ENCODE data around the gene AP2A2. TPM values are rescaled to one million over a fixed set of nuclear protein-coding genes. Genes with fewer than 3 reads are reported as not detected.

The AP2A2 gene
- total and polyA plus RNA-seq, 2 of the 4 experiments (the other 2 are of a cell fraction) = 19.9 to 49.0 TPM

DNA sequence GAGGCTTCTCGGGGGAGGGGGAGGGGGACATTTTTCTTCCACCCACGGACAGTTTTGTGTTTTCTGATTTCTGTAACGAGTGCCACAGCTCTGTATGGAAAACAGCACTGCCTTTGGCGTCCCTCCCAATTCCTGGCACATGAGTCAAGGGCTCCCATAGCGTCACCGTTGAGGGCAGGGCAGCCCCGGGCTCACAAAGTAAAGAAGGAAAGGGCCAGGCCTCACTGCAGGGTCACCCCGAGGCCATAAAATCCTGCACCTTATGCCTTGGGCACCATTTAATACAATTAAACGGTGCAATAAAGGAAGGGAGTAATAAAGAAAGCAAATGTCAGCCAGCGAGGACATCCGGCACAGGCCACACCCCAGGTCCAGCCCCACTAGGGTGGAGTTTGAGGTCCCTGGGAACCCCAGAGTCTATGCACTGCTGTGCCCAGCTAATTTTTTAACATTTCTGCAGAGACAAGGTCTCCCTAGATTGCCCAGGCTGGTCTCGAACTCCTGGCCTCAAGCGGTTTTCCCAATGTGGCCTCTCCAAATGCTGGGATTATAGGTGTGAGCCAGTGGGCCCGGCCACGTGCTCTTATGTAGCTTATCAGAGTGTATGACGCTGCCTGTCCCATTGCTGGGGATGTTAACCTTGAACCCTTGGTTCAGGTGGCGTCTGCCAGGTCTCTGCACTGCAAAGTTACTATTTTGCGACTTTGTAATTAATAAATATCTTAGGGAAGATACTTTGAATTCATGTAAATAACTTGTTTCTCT, 135.4 kb downstream of the AP2A2 start (continued):
- TF ChIP-seq MAFK (IDR thresholded peaks at IDR 0.05; ENCODE audit: low read depth, low read length) = no peak

Small RNA genes lying within 50 kb of the gene (microRNA-seq; reads per million reads assigned to microRNA genes)
- gene RNU6-1025P (ENCODE audit: insufficient read depth, insufficient read length) = not detected

Small RNA genes lying within 50 kb of the gene (small RNA-seq; reads per million reads assigned to genes)
- gene RNU6-1025P = 0 reads per million in 5 experiments

Other genes with a start within 250 kb of the AP2A2 start
- gene DEAF1, start 230.6 kb upstream of the AP2A2 start, total RNA-seq (2012; rRNA removed) = 21.7 and 22.9 TPM in 2 replicates
- 31.6 and 35.8 TPM in 2 replicates for gene DEAF1, start 230.6 kb upstream of the AP2A2 start, polyA plus RNA-seq (2012; rRNA removed)
- 5.0 and 5.6 TPM in 2 replicates for gene TMEM80, start 230.1 kb upstream of the AP2A2 start, total RNA-seq (2012; rRNA removed)
- 21.2 and 21.7 TPM in 2 replicates for gene TMEM80, start 230.1 kb upstream of the AP2A2 start, polyA plus RNA-seq (2012; rRNA removed)
- gene EPS8L2, start 219.6 kb upstream of the AP2A2 start, total RNA-seq (2012; rRNA removed) = 12.2 and 17.2 TPM in 2 replicates
- gene EPS8L2, start 219.6 kb upstream of the AP2A2 start, polyA plus RNA-seq (2012; rRNA removed) = 38.7 and 39.4 TPM in 2 replicates
- gene TALDO1, start 178.4 kb upstream of the AP2A2 start, total RNA-seq (2012; rRNA removed) = 147 and 156 TPM in 2 replicates
- gene TALDO1, start 178.4 kb upstream of the AP2A2 start, polyA plus RNA-seq (2012; rRNA removed) = 210 and 228 TPM in 2 replicates
- gene GATD1, start 148.4 kb upstream of the AP2A2 start, total RNA-seq (2012; rRNA removed) = 3.0 and 4.2 TPM in 2 replicates
- 48.1 and 52.5 TPM in 2 replicates for gene GATD1, start 148.4 kb upstream of the AP2A2 start, polyA plus RNA-seq (2012; rRNA removed)
- gene CEND1, start 135.8 kb upstream of the AP2A2 start, total RNA-seq (2012; rRNA removed) = 0.83 and 0.90 TPM in 2 replicates
- 4.0 and 5.0 TPM in 2 replicates for gene CEND1, start 135.8 kb upstream of the AP2A2 start, polyA plus RNA-seq (2012; rRNA removed)
- 7.2 and 8.2 TPM in 2 replicates for gene SLC25A22, start 127.6 kb upstream of the AP2A2 start, total RNA-seq (2012; rRNA removed)
- 41.3 and 48.8 TPM in 2 replicates for gene SLC25A22, start 127.6 kb upstream of the AP2A2 start, polyA plus RNA-seq (2012; rRNA removed)
- gene PIDD1, start 120.6 kb upstream of the AP2A2 start, total RNA-seq (2012; rRNA removed) = 0.56 and 1.3 TPM in 2 replicates
- gene PIDD1, start 120.6 kb upstream of the AP2A2 start, polyA plus RNA-seq (2012; rRNA removed) = 16.4 and 20.3 TPM in 2 replicates
- gene RPLP2, start 115.9 kb upstream of the AP2A2 start, total RNA-seq (2012; rRNA removed) = 59.9 and 95.0 TPM in 2 replicates
- 1,851 and 1,897 TPM in 2 replicates for gene RPLP2, start 115.9 kb upstream of the AP2A2 start, polyA plus RNA-seq (2012; rRNA removed)
- 7.0 and 7.2 TPM in 2 replicates for gene PNPLA2, start 107.0 kb upstream of the AP2A2 start, total RNA-seq (2012; rRNA removed)
- 94.3 and 109 TPM in 2 replicates for gene PNPLA2, start 107.0 kb upstream of the AP2A2 start, polyA plus RNA-seq (2012; rRNA removed)
- 0.28 and 0.54 TPM in 2 replicates for gene CRACR2B, start 98.0 kb upstream of the AP2A2 start, total RNA-seq (2012; rRNA removed)
- gene CRACR2B, start 98.0 kb upstream of the AP2A2 start, polyA plus RNA-seq (2012; rRNA removed) = 2.5 and 3.2 TPM in 2 replicates
- gene CD151, start 92.9 kb upstream of the AP2A2 start, total RNA-seq (2012; rRNA removed) = 789 and 1,150 TPM in 2 replicates
- 1,267 and 1,435 TPM in 2 replicates for gene CD151, start 92.9 kb upstream of the AP2A2 start, polyA plus RNA-seq (2012; rRNA removed)
- 44.4 and 123 TPM in 2 replicates for gene POLR2L, start 83.3 kb upstream of the AP2A2 start, total RNA-seq (2012; rRNA removed)
- 416 and 907 TPM in 2 replicates for gene POLR2L, start 83.3 kb upstream of the AP2A2 start, polyA plus RNA-seq (2012; rRNA removed)
- gene TSPAN4, start 83.0 kb upstream of the AP2A2 start, total RNA-seq (2012; rRNA removed) = 143 and 161 TPM in 2 replicates
- 293 and 327 TPM in 2 replicates for gene TSPAN4, start 83.0 kb upstream of the AP2A2 start, polyA plus RNA-seq (2012; rRNA removed)
- 30.3 and 34.2 TPM in 2 replicates for gene CHID1, start 15.1 kb upstream of the AP2A2 start, total RNA-seq (2012; rRNA removed)
- gene CHID1, start 15.1 kb upstream of the AP2A2 start, polyA plus RNA-seq (2012; rRNA removed) = 121 and 140 TPM in 2 replicates
- not detected in 2 replicates for gene MUC6, start 110.8 kb downstream of the AP2A2 start, total RNA-seq (2012; rRNA removed)
- not detected in 2 replicates for gene MUC6, start 110.8 kb downstream of the AP2A2 start, polyA plus RNA-seq (2012; rRNA removed)
- gene MUC2, start 149.0 kb downstream of the AP2A2 start, total RNA-seq (2012; rRNA removed) = not detected in 2 replicates
- gene MUC2, start 149.0 kb downstream of the AP2A2 start, polyA plus RNA-seq (2012; rRNA removed) = not detected in 2 replicates
- not detected in 2 replicates for gene MUC5AC, start 232.1 kb downstream of the AP2A2 start, total RNA-seq (2012; rRNA removed)
- 0.01 and 0.02 TPM in 2 replicates for gene MUC5AC, start 232.1 kb downstream of the AP2A2 start, polyA plus RNA-seq (2012; rRNA removed)

Data from IMR-90 (cell line).